ENCODE measurements around the gene NOC2L. TPM values are rescaled to one million over a fixed set of nuclear protein-coding genes. Genes with fewer than 3 reads are reported as not detected.
A peak's percentile ranks its signal among the peaks of the same experiment; 100 is the strongest.

The NOC2L gene
- 180 TPM in 2 replicates for total RNA-seq

- intact Hi-C loops (cut with micrococcal nuclease), result loop anchor here (1.0 to 5.0 kb wide), 3 partner anchors 8 to 348 kb away; partner anchors contain the start of genes ACAP3 and PUSL1
- Mint-ChIP-seq H3K36me3 (ENCODE audit: low read depth) (peaks cover 16% of the 10 kb centered on the region), H3K4me3 (peak within 1 kb of the TSS; percentile 97), H3K27me3 (ENCODE audit: insufficient read depth) (peaks cover 2% of the 10 kb centered on the region), H3K27ac (peak within 1 kb of the TSS; percentile 79), H3K9me3 (no peaks in the 10 kb centered on the region), H3K4me1 (ENCODE audit: low read depth) (peaks cover 7% of the 10 kb centered on the region)
- peak; percentile 88 for DNase-seq (ENCODE audit: low spot score)
These were observed at the start of gene NOC2L for GRCh38 chr1:958823-959730. Gene NOC2L, minus strand, starts transcription at chr1:959256. Its CDS starts 16 bp downstream, at chr1:959240.

GRCh38 chr1:1006305-1007159 is 47.5 kb upstream of the NOC2L start:
- Mint-ChIP-seq H3K36me3 (ENCODE audit: low read depth) (no peaks in the 10 kb centered on the region), H3K27ac (no peak overlapping the region), H3K9me3 (no peaks in the 10 kb centered on the region), H3K27me3 (ENCODE audit: insufficient read depth) (peaks cover 29% of the 10 kb centered on the region), H3K4me1 (ENCODE audit: low read depth) (peaks cover 11% of the 10 kb centered on the region), H3K4me3 (no peak overlapping the region)
- no peak for DNase-seq (ENCODE audit: low spot score)
- intact Hi-C loops (cut with micrococcal nuclease), result no loop called here

- no peak for DNase-seq (ENCODE audit: low spot score)
- Mint-ChIP-seq H3K27me3 (ENCODE audit: insufficient read depth) (peaks cover 29% of the 10 kb centered on the region), H3K27ac (no peak overlapping the region), H3K4me3 (no peak overlapping the region), H3K9me3 (no peaks in the 10 kb centered on the region), H3K4me1 (ENCODE audit: low read depth) (peaks cover 11% of the 10 kb centered on the region), H3K36me3 (ENCODE audit: low read depth) (no peaks in the 10 kb centered on the region)
- intact Hi-C loops (cut with micrococcal nuclease), result no loop called here
These were observed 46.8 kb upstream of the NOC2L start for GRCh38 chr1:1005774-1006304.

- Mint-ChIP-seq H3K4me3 (peak overlapping the region; percentile 32), H3K27me3 (ENCODE audit: insufficient read depth) (peaks cover 29% of the 10 kb centered on the region), H3K9me3 (no peaks in the 10 kb centered on the region), H3K27ac (no peak overlapping the region), H3K36me3 (ENCODE audit: low read depth) (no peaks in the 10 kb centered on the region), H3K4me1 (ENCODE audit: low read depth) (peaks cover 11% of the 10 kb centered on the region)
- intact Hi-C loops (cut with micrococcal nuclease), result no loop called here
- no peak for DNase-seq (ENCODE audit: low spot score)
These were observed 46.0 kb upstream of the NOC2L start for GRCh38 chr1:1004780-1005697.

GRCh38 chr1:1004420-1004779 is 45.3 kb upstream of the NOC2L start:
- Mint-ChIP-seq H3K4me3 (no peak overlapping the region), H3K27me3 (ENCODE audit: insufficient read depth) (peaks cover 29% of the 10 kb centered on the region), H3K9me3 (no peaks in the 10 kb centered on the region), H3K4me1 (ENCODE audit: low read depth) (peaks cover 11% of the 10 kb centered on the region), H3K36me3 (ENCODE audit: low read depth) (no peaks in the 10 kb centered on the region), H3K27ac (no peak overlapping the region)
- intact Hi-C loops (cut with micrococcal nuclease), result no loop called here
- no peak for DNase-seq (ENCODE audit: low spot score)

GRCh38 chr1:1003618-1004419 is 44.8 kb upstream of the NOC2L start:
- DNase-seq (ENCODE audit: low spot score), result no peak
- Mint-ChIP-seq H3K36me3 (ENCODE audit: low read depth) (no peaks in the 10 kb centered on the region), H3K4me3 (no peak overlapping the region), H3K27me3 (ENCODE audit: insufficient read depth) (peaks cover 25% of the 10 kb centered on the region), H3K27ac (no peak overlapping the region), H3K9me3 (no peaks in the 10 kb centered on the region), H3K4me1 (ENCODE audit: low read depth) (peaks cover 11% of the 10 kb centered on the region)
- intact Hi-C loops (cut with micrococcal nuclease), result no loop called here

GRCh38 chr1:1001057-1001783 is 42.2 kb upstream of the NOC2L start:
- H3K9me3 Mint-ChIP-seq, result no peaks in the 10 kb centered on the region
- H3K4me1 Mint-ChIP-seq (ENCODE audit: low read depth), result peaks cover 11% of the 10 kb centered on the region
- H3K4me3 Mint-ChIP-seq, result peak overlapping the region; percentile 66
- intact Hi-C loops (cut with micrococcal nuclease), result loop anchor here (2.0 kb wide), 1 partner anchor 16 kb away; no protein-coding TSS in a partner anchor
- H3K36me3 Mint-ChIP-seq (ENCODE audit: low read depth), result no peaks in the 10 kb centered on the region
- peak overlapping the region; percentile 78 for H3K27ac Mint-ChIP-seq
- H3K27me3 Mint-ChIP-seq (ENCODE audit: insufficient read depth), result peaks cover 30% of the 10 kb centered on the region
- DNase-seq (ENCODE audit: low spot score), result no peak

GRCh38 chr1:1000357-1001056 is 41.5 kb upstream of the NOC2L start:
- DNase-seq (ENCODE audit: low spot score), result peak; percentile 56
- intact Hi-C loops (cut with micrococcal nuclease), result loop anchor here (1.0 to 2.0 kb wide), 3 partner anchors 13 to 116 kb away; partner anchors contain the start of genes C1orf159 and ISG15
- H3K27ac Mint-ChIP-seq, result peak overlapping the region; percentile 78
- H3K4me1 Mint-ChIP-seq (ENCODE audit: low read depth), result peaks cover 11% of the 10 kb centered on the region
- peaks cover 34% of the 10 kb centered on the region for H3K27me3 Mint-ChIP-seq (ENCODE audit: insufficient read depth)
- no peaks in the 10 kb centered on the region for H3K9me3 Mint-ChIP-seq
- H3K4me3 Mint-ChIP-seq, result peak overlapping the region; percentile 66
- H3K36me3 Mint-ChIP-seq (ENCODE audit: low read depth), result no peaks in the 10 kb centered on the region

- no peaks in the 10 kb centered on the region for H3K9me3 Mint-ChIP-seq
- H3K27ac Mint-ChIP-seq, result peak within 1 kb of the TSS; percentile 78
- DNase-seq (ENCODE audit: low spot score), result peak; percentile 45
- peak within 1 kb of the TSS; percentile 66 for H3K4me3 Mint-ChIP-seq
- intact Hi-C loops (cut with micrococcal nuclease), result loop anchor here (1.0 to 2.0 kb wide), 3 partner anchors 13 to 116 kb away; partner anchors contain the start of genes C1orf159 and ISG15
- no peaks in the 10 kb centered on the region for H3K36me3 Mint-ChIP-seq (ENCODE audit: low read depth)
- peaks cover 5% of the 10 kb centered on the region for H3K4me1 Mint-ChIP-seq (ENCODE audit: low read depth)
- H3K27me3 Mint-ChIP-seq (ENCODE audit: insufficient read depth), result peaks cover 33% of the 10 kb centered on the region
These were observed 40.8 kb upstream of the NOC2L start, which contains the start of gene HES4 for GRCh38 chr1:999725-1000356. Gene HES4, minus strand, starts transcription at chr1:1000097. Its CDS starts 124 bp downstream, at chr1:999973.

- DNase-seq (ENCODE audit: low spot score), result no peak
- Mint-ChIP-seq H3K36me3 (ENCODE audit: low read depth) (no peaks in the 10 kb centered on the region), H3K27ac (no peak overlapping the region), H3K4me3 (no peak overlapping the region), H3K4me1 (ENCODE audit: low read depth) (no peaks in the 10 kb centered on the region), H3K9me3 (no peaks in the 10 kb centered on the region), H3K27me3 (ENCODE audit: insufficient read depth) (peaks cover 32% of the 10 kb centered on the region)
- intact Hi-C loops (cut with micrococcal nuclease), result no loop called here
These were observed 40.1 kb upstream of the NOC2L start for GRCh38 chr1:998995-999724.

All from activated T-helper 1 cell treated with anti-CD3 and anti-CD28 coated beads, Interleukin-12 subunit alpha, Interleukin-12 subunit beta, Interleukin-2, Interleukin-4 antibody, amounts not matched to agents 30 ng/mL and 10 ng/mL and 1 ng/mL, durations not matched to agents 14 hours and 24 hours and 36 hours (primary cell).